ENCODE data around the gene KCNAB2. TPM values are rescaled to one million over a fixed set of nuclear protein-coding genes. Genes with fewer than 3 reads are reported as not detected.

Gene KCNAB2
- total RNA-seq, 2 donors from 2014 or later = 2.0 to 5.5 TPM

- TF ChIP-seq POLR2AphosphoS5 (IDR thresholded peaks at IDR 0.05) (no peak), POLR2A (IDR thresholded peaks at IDR 0.05) (no peak), CTCF (IDR thresholded peaks at IDR 0.05) (no peak)
- WGBS = 93% methylated on average over 19 of the region's 19 CpGs
Observed at GRCh38 chr1:6094246-6094645, 48.6 kb downstream of the KCNAB2 start.

GRCh38 chr1:6094801-6095505, 49.3 kb downstream of the KCNAB2 start:
- Histone ChIP-seq H3K9me3 (no peaks in the 10 kb centered on the region), H3K27me3 (replicated peaks; ENCODE audit: insufficient read depth) (no peaks in the 10 kb centered on the region), H3K27ac (no peak overlapping the region), H3K36me3 (no peaks in the 10 kb centered on the region), H3K4me3 (no peak overlapping the region), H3K4me1 (replicated peaks) (peaks cover 4% of the 10 kb centered on the region)
- no peak for DNase-seq (ENCODE audit: low spot score)
- intact Hi-C loops (cut with DNase I) = no loop called here
- WGBS = 60% methylated on average over 17 of the region's 21 CpGs
- no peak for TF ChIP-seq CTCF (IDR thresholded peaks at IDR 0.05)
- no peak for TF ChIP-seq POLR2A (IDR thresholded peaks at IDR 0.05)
- no peak for TF ChIP-seq POLR2AphosphoS5 (IDR thresholded peaks at IDR 0.05)

More at GRCh38 chr1:6094246-6094645, 48.6 kb downstream of the KCNAB2 start:
- H3K4me1 ChIP-seq (replicated peaks) = peaks cover 4% of the 10 kb centered on the region
- no peaks in the 10 kb centered on the region for H3K27me3 ChIP-seq (replicated peaks; ENCODE audit: insufficient read depth)
- DNase-seq (ENCODE audit: low spot score) = no peak
- H3K36me3 ChIP-seq = no peaks in the 10 kb centered on the region
- H3K27ac ChIP-seq = no peak overlapping the region
- no peak overlapping the region for H3K4me3 ChIP-seq
- intact Hi-C loops (cut with DNase I) = no loop called here
- no peaks in the 10 kb centered on the region for H3K9me3 ChIP-seq

GRCh38 chr1:6095511-6096242, 50.0 kb downstream of the KCNAB2 start:
- intact Hi-C loops (cut with DNase I) = no loop called here
- no peak overlapping the region for H3K27ac ChIP-seq
- H3K27me3 ChIP-seq (replicated peaks; ENCODE audit: insufficient read depth) = no peaks in the 10 kb centered on the region
- no peaks in the 10 kb centered on the region for H3K9me3 ChIP-seq
- no peak for TF ChIP-seq POLR2AphosphoS5 (IDR thresholded peaks at IDR 0.05)
- TF ChIP-seq CTCF (IDR thresholded peaks at IDR 0.05) = no peak
- TF ChIP-seq POLR2A (IDR thresholded peaks at IDR 0.05) = no peak
- no peak for DNase-seq (ENCODE audit: low spot score)
- no peak overlapping the region for H3K4me3 ChIP-seq
- 84% methylated on average over 13 of the region's 13 CpGs for WGBS
- H3K4me1 ChIP-seq (replicated peaks) = peaks cover 4% of the 10 kb centered on the region
- no peaks in the 10 kb centered on the region for H3K36me3 ChIP-seq

GRCh38 chr1:6096243-6097116, 50.8 kb downstream of the KCNAB2 start:
- 89% methylated on average over 23 of the region's 23 CpGs for WGBS

More at GRCh38 chr1:6096243-6097116, 50.8 kb downstream of the KCNAB2 start:
- DNase-seq (ENCODE audit: low spot score) = no peak
- Histone ChIP-seq H3K27ac (no peak overlapping the region), H3K4me3 (no peak overlapping the region), H3K36me3 (no peaks in the 10 kb centered on the region), H3K4me1 (replicated peaks) (no peaks in the 10 kb centered on the region), H3K9me3 (no peaks in the 10 kb centered on the region), H3K27me3 (replicated peaks; ENCODE audit: insufficient read depth) (no peaks in the 10 kb centered on the region)
- intact Hi-C loops (cut with DNase I) = no loop called here
- no peak for TF ChIP-seq POLR2AphosphoS5 (IDR thresholded peaks at IDR 0.05)
- TF ChIP-seq POLR2A (IDR thresholded peaks at IDR 0.05) = no peak
- TF ChIP-seq CTCF (IDR thresholded peaks at IDR 0.05) = no peak

Measured in prostate gland (tissue), 2 donors.